H4 (cell line): ENCODE data around the gene PIK3R5. TPM values are rescaled to one million over a fixed set of nuclear protein-coding genes. Genes with fewer than 3 reads are reported as not detected.
"Not testable (repeated sequence)": the region's sequence is repeated elsewhere in the genome, so short reads cannot be mapped to it uniquely, and the experiment has no call there.

Experiments
- DNase-seq: peaks from one replicate; pipeline ENCODE4 v3.0.0-alpha.2; 2015; ENCODE audit warnings: low spot score
- total RNA-seq: library from RNA; depleted of rRNA; stranded (reverse); fragments of >200 nt; shearing (Covaris generic); gene quantifications from 2 replicates; pipeline ENCODE4 v1.2.3, GENCODE V29; 2014

PIK3R5 gene
- total RNA-seq, 1 experiment from 2014 or later: not detected

DNA sequence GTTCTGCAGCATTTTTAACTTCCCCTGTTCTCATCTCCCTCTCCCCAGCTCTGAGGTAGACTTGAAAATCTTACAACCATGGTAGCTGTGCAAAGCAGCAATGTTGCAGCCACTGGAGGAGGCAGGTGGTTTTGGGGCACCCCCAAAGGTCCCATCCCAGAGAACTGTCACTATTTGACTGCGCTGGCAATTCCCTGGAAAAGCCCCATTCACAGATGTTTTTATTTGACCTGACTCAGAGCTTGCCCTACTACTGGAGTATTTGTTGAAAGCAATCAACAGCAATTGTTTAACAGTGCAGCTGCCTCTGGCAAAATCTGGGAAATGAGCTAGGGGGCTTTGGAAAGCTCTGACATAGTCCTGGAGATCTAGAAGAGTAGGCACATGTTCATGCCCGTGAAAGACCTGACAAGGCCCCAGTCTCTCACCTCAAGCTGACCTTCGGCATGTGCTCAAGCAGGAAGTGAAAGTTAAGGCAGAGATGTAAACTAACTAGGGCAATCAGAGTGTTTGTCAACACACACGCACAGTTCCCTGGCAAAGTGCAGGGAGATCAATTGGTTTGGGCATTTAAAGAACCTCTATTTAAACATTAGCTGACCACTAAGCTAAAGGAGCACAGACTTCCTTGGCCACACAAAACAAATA lies 19.7 kb upstream of the PIK3R5 start:
- DNase-seq: no peak

DNA sequence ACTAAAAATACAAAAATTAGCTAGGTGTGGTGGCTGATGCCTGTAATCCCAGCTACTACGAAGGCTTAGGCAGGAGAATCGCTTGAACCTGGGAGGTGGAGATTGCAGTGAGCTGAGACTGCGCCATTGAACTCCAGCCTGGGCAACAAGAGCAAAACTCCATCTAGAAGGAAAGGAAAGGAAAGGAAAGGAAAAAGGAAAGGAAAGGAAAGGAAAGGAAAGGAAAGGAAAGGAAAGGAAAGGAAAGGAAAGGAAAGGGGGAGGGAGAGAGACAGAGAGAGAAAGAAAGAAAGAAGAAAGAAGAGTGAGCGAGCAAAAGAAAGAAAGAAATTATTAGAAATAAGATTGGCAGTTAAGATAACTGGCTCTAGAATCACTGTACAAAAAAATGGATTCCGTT lies 18.7 kb upstream of the PIK3R5 start:
- DNase-seq: not testable (repeated sequence)

DNA sequence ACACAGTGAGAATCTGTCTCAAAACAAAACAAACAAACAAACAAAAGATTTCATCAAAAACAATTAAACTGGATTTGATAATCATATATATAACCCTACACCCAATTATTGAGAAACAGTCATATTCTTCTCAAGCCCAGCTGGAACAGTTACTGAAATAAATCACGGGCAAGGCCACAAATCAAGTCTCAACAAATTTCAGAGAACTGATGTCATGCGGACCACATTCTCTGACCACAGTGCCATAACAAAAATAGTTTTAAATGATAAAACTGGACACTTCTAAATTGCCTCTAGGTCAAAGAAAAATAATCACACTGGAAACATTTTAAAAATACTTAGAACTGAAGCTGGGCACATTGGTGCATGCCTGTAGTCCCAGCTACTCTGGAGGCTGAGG lies 15.9 kb upstream of the PIK3R5 start:
- no peak for DNase-seq

DNA sequence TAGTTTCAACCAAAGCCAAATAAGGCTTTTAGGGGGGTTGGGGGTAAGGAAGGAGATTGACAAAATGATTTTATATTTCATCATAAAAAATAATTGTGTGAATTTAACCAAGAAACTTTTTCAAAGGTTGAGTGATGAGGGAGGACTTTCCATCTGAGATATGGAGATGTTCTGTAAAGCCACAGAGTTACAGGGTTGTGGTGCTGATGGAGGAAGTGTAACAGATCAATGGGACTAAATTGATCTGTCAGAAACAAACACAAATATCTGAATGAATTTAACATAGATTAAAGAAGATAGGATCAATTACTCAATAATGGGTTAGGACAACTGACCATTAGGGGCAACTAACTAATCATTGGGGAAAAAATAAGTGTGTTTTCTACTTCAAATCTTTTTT lies 14.2 kb upstream of the PIK3R5 start:
- DNase-seq: no peak

DNA sequence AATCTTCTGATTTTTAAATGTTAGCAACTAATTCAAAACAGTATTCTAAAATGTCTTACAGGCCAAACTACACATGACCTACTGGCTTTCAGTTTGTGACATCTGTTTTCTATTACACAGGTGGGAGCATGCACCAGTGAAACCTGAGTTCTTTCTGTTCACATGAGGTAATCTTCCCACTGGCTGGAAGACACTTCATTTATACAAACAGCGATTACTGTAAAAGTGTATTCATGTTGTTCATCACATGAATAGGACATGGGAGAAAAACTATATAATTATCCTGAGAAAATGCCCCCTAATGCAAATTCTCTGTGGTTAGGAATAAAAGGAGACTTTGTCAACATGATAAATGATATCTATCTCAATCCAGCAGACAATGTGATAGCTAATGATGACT lies 11.1 kb upstream of the PIK3R5 start:
- no peak for DNase-seq

DNA sequence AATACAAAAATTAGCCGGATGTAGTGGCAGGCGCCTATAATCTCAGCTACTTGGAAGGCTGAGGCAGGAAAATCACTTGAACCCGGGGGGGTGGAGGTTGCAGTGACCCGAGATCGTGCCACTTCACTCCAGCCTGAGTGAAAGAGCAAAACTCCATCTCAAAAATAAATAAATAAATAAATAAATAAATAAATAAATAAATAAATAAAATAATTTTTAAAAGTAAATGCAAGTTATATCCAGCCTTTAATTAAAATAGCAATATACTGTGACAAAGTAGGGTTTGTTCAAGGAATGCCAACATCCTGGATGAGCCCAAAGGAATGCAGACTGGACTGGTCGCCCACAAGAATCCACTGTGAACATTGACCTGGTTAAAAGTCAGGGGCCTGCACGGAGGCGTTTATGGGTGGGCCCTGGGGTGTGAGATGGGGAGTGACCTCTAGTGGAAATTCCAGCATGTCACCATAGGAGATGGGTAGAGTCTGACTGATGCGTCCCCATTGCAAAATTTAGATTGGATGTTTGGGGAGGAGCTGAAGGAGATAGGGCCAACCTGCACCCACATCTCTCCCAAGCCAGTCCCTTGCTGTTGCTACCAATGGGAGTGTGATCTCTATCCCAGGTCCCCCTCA lies 9.7 kb upstream of the PIK3R5 start:
- no peak for DNase-seq

DNA sequence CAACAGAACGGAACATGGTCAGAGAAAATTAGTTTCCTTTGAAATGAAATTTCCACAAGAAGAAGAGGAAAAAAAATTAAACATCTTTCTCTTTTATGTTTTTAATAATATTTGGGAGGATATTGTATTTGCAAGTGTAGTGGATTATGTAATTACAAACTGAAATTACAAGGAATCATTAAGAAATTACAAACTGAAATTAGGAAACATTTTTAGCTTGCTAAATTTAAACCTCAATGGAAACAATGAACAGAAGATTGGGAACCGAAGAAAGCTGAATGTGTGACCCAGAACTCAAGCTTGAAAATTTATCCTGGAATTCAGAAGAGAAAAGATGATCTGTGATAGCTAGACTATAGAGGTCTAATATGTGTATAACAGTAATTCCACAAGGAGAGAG lies 4.4 kb upstream of the PIK3R5 start:
- DNase-seq: no peak

DNA sequence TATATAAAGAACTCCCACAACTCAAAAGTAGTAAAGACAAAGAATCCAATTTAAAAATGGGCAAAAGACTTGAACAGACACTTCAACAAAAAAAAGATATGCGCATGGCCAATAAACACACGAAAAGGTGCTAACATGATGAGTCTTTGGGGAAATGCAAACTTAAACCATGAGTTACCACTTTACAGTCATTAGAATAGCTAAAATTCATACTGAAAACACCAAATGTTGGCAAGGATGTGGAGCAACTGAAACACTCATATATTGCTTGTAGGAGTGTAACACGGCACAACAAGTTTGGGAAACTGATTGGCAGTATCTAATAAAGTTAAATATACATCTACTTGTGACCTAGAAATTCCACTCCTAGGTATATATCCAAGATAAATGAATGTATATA lies 3.0 kb upstream of the PIK3R5 start:
- no peak for DNase-seq

DNA sequence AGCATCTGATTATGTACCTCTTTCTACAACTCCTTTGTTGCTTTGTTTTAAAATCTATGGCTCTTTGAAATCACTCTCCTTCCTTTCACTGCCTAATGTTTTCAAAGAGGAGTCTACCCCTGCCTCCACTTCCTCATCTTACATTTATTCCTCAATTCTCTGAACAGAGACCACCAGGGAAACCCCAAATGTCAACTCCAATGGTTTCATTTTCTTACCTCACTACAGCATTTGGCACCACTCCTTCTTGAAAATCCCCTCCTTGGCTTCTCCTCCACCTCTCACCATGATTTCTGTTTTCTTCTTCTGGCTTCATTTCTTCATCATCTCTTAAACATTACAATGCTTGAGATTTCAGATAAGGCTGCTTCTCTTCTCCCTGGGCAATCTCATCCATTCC lies 2.4 kb upstream of the PIK3R5 start:
- DNase-seq: no peak

DNA sequence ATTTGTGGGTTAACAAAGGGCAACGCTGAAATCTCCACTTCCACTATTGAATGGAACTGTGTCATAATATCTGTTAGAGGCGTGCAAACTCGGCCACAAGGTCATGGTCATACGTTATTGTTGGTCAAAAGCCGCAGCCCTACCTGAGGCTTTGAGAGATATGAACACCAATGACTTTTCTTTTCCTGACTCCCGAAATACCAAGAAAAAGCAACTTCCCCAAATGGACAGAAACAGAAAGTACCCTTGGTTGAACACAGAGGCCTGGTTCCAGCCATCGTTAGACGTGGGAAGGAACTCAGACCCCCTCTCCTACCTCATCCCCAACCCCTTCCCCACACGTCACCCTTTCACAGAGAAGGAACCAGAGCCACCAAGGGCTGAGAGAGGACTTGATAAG lies 1.4 kb upstream of the PIK3R5 start:
- DNase-seq: no peak

DNA sequence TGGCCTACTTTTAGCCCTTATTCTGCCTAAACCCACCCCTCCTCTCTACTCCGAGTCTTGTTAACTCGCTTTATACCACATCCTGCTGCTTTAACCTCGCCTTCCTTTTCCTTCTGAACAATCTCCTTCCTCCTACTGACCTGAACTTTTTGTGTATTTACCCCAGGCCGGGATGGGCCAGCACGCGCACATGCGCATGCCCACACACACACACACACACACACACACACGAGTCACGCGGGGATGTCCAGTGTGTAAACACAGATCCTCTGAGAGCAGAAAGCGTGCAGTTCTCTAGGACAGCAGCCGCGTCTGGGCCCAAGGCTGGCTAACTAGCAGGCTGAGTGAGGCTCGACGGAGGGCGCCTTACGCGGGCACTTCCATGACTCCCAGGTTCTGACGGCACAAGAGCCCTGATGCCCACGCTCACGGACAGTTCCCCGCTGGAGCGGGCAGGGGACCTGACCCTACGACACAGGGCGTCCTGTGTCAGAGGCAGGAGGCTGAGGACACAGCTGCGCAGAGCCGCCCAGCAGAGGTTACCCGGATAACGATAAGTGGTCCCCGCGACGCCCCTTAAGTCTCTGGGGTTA lies 610 bp downstream of the PIK3R5 start:
- DNase-seq: no peak

DNA sequence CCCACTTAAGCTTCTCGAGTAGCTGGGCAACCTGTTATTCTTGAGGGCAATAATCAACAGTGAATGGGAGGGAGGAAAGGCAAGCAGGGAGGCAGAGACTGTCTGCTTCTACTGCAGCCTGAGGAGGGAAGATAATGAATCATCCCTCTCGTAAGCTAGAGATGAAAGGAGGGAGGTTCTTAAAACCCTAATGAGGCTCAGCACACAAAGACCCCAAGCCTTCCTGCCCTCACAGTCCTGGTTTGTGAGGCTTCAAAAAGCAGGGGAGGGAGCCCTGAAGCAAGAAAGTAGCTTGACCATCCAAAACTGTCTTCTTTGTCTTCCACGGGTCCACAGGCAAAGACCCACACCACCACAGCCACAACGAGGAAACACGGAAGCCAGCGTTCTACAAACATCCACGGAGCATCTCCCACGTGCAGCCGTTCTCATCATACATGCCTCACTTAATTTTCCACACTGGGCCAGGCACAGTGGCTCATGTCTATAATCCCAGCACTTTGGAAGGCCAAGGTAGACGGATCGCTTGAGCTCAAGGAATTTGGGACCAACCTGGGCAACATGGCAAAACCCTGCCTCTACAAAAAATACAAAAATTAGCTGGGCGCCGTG lies 1.8 kb downstream of the PIK3R5 start:
- DNase-seq: no peak

DNA sequence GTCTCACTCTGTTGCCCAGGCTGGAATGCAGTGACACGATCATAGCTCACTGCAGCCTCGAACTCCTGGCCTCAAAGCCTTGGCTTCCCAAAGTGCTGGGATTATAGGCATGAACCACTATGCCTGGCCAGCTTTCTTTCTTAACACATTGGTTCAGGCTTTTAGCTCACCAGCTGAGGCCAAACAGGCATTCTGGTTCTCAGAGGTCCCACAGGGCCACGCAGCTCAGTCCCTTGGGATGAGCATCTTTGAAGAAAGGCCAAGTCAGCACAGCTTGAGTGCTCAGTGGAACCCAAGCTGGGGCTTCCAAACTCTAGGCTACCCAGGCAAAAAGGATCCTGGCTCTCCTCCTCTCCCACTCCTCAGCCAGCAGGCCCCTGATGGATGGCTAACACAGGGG lies 2.5 kb downstream of the PIK3R5 start:
- no peak for DNase-seq

DNA sequence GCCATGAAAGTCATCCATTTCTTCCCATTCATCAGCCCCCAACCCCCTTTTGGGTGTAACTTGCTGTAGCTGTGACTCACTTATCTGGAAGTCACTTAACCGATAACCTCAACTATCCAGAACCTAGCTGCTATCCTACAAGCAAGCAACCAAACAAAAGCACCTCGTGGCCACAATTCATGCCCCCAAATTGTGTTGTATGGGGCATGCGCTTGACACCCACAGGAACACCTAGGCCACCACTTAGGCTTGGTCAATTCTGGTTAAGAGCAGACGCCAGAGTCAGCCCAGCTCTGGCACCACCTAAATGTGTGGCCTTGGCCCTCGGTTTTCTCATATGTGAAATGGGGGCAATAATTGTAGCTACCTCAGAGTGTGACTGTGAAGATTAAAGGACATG lies 3.7 kb downstream of the PIK3R5 start:
- DNase-seq: no peak

DNA sequence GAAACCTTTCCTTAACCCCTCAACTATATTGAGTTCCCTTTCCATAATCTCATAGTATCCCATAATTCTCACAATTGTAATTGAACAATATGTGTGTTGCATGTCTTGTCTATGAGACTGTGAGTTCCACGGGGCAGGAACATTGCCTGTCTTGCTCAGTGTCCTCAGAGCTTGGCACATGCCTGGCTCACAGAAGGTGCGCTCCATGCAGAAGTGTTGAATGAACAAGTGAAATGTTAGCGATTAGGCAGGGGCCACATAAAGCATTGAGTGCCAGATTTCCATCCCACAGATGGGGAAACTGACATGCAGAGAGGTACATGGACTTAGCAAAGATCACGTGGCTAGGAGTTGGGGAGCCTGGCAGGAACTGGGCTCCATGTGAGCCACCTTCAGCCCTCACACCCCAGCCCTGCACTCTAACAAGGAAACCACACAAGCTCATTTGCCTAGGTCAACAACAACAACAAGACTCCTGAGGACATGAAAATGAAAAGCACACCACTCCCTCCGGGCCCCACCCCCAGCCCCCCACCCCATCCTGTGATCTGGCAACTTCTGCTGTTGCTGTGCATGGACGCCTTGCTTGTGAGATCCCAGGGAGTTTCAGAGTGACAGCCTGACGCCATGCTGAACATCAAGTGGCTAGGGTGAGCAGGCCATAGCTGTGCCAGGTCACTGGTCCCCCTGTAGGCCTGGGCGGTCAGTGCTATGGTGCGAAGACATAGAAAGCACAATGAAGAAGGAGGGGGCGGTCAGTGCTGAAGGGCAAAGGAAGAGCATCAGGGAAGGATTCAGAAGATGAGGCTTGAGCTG lies 5.0 kb downstream of the PIK3R5 start:
- no peak for DNase-seq

DNA sequence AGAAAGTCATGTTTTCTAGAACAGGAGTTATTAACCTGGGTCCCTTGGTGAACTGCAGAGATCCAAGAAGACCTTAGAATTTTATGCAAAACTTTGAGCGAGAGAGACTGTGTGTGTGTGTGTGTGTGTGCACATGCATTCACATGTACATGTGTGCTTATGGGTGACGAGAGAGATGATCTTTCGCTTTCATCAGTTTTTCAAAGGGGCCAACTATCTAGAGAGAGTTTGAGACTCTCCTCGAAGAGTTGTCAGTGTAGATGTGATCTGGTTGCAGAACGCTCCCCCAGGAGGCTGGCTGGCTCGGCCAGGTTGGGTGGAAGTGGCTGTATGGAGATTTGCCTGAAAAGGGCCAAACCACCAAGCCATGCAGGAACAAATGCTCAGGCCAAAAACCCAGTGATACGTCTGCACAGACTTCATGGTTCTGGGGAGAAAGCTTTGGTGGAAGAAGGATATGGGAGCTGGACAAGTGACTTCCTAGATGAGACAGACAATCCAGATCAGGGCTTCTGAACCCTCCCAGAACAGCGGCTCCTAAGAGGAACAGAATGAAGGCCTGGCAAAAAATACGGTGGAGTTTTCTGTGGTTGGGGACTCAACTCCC lies 6.1 kb downstream of the PIK3R5 start:
- DNase-seq: no peak

DNA sequence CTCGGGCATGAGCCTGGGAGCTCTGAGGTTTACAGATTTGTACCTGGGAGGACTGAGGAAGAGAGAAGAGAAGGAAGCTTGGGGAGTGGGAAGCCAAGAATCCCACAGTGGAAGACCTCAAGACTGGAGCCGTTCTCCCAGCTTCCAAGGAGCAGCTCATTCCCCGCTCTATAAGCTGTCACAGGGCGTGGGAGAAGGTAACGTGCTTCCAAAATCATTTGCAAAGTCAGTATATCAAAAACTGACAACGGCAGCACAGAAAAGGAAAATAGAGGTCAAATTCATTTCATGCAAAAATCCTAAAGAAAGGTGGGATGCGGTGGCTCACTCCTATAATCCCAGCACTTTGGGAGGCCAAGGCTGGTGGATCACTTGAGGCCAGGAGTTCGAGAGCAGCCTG lies 7.8 kb downstream of the PIK3R5 start:
- no peak for DNase-seq

DNA sequence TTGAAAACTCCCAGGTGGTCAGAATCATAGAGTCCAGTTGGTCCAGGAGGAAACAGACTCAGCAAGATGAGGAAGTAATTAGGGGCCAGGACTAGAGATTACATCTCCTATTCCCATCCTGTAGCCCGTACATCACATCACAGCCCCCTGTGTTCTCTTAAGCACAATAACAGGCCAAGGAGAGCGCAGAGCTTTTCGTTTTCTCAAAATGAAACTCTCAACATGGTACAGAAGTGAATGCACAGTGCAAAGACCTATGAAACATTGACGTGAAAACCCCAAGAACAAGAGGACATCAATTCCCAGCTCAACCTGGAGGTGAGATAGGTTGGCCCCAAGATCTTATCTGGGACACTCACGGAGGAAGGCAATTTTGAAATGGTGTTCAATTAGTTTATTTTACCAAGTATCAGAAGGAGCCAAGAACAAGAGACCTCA lies 9.0 kb downstream of the PIK3R5 start:
- no peak for DNase-seq

DNA sequence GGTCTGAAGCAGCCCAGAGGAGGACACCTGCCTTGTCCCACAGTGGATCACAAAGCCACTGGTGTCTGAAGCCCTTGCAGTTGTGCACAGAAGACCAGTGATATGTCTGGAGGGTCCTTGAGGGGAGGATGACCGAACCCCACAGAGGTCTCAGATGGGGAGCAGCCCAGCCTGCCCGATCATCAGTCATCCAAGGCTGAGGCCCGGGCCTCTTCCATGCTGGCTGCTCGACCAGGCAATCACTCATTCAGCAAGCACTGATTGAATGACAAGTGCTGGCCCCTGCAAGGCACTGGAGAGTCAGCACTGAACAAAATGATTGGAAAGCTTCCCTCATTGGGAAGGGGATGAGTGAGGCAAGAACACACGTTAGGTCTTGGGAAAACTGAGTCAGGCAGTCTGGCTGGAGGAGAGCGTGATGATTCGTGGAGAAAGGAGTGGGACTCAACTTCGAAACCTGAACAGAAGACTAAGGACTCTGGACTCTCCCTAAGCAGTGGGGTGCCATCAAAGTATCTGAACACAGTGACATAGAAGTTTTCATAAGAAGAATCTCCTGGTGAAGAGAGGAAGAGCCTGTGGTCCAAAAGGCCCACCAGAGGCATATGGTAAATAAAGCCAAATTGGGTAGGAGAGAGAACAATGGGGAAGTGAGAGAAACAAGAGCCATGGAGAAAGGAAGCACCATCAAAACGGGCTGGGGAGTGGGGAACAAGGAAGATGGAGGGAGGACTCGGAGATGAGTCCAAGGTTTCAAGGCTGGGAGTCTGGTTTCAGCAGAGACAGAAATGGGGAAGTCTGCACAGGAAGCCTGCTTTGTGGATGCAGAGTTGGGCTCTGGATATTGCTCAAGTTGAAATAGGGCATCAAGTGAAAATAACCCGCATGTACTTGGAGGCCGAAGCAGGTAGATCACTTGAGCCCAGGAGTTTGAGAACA lies 10.2 kb downstream of the PIK3R5 start:
- DNase-seq: no peak

DNA sequence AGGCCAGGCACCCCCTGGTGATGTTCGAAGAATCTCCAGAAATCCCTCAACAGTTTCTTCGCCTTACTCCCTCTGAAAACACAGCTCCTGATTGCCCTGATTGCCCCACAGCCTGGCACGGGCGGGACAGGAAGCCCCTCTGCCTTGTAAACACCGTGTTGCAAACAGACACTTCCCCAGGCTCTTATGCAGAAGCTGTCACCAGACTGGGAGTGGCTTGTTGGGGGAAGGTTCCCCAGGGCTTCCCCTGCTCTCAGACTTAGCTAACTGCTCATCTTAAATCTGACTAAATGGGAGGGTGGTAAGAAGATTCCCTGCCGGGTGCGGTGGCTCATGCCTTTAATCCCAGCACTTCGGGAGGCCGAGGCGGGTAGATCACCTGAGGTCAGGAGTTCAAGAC lies 11.2 kb downstream of the PIK3R5 start:
- no peak for DNase-seq
